ENCODE data around the gene KIAA0319L. TPM values are rescaled to one million over a fixed set of nuclear protein-coding genes. Genes with fewer than 3 reads are reported as not detected.
"Not testable (repeated sequence)": the region's sequence is repeated elsewhere in the genome, so short reads cannot be mapped to it uniquely, and the experiment has no call there.

Gene KIAA0319L
- total RNA-seq, 1 experiment from 2014 or later = 46.4 TPM

DNA sequence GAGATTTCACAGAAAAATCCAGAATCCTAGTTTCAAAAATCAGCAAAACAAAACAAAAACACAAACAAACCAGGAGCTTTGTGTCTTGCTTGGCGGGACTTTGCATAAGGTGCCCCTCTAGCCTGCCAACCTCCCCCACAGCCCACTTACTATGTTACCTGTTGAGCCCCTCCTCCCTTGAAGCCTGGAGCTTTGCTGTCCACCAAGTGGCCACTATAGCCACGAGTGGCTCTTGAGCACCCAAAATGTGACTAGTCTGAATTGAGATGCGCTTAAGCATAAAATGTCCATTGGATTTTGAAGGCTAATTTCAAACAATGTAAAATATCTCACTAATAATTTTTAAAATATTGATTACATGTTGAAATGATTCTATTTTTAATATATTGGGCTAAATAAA lies 28.1 kb upstream of the KIAA0319L start:
- Histone ChIP-seq H3K79me1 (ENCODE audit: insufficient read depth, low read depth, low read length, poor library complexity, severe bottlenecking) (no peaks in the 10 kb centered on the region), H3K23me2 (ENCODE audit: insufficient read length, low read depth, low read length, poor library complexity, severe bottlenecking) (no peaks in the 10 kb centered on the region), H2BK20ac (ENCODE audit: low read depth, low read length, poor library complexity, severe bottlenecking) (no peak overlapping the region), H2BK12ac (ENCODE audit: insufficient read length, low read depth, low read length) (no peak overlapping the region), H2BK120ac (ENCODE audit: low read depth, low read length, poor library complexity, severe bottlenecking) (no peak overlapping the region), H3K14ac (ENCODE audit: insufficient read depth, low read length) (no peak overlapping the region), H2AK5ac (ENCODE audit: insufficient read length, low read length) (no peak overlapping the region), H3K9me3 (ENCODE audit: control insufficient read depth, low read depth, low read length) (no peaks in the 10 kb centered on the region), H3K4me1 (ENCODE audit: insufficient read depth, low read length) (no peaks in the 10 kb centered on the region), H3K9ac (ENCODE audit: extremely low read depth, insufficient read length, low read length) (no peak overlapping the region), H4K5ac (ENCODE audit: insufficient read length, low read depth, low read length) (no peak overlapping the region), H2AFZ (ENCODE audit: low read length) (no peak overlapping the region), H4K20me1 (ENCODE audit: control insufficient read depth, insufficient read depth, insufficient read length) (no peaks in the 10 kb centered on the region), H2BK15ac (ENCODE audit: low read depth, low read length) (no peak overlapping the region), H4K8ac (replicated peaks; ENCODE audit: insufficient read length, low read depth, low read length) (no peak overlapping the region), H3K79me2 (ENCODE audit: insufficient read depth, low read length) (no peaks in the 10 kb centered on the region), H3T11ph (ENCODE audit: low read length) (no peak overlapping the region), H4K91ac (ENCODE audit: insufficient read length, low read depth, low read length) (no peak overlapping the region), H3K56ac (ENCODE audit: insufficient read length, low read depth, low read length) (no peak overlapping the region), H3K18ac (ENCODE audit: insufficient read length, low read depth, low read length) (no peak overlapping the region), H3K23ac (ENCODE audit: insufficient read length, low read depth, low read length) (no peak overlapping the region), H3K27ac (ENCODE audit: insufficient read length, low read depth, low read length) (no peak overlapping the region), H2BK5ac (ENCODE audit: insufficient read length, low read length) (no peak overlapping the region), H3K4ac (ENCODE audit: low read depth, low read length) (no peak overlapping the region), H3K27me3 (ENCODE audit: insufficient read depth, low read length) (no peaks in the 10 kb centered on the region), H3K4me2 (ENCODE audit: insufficient read depth, insufficient read length, low read length) (no peak overlapping the region)
- no peak overlapping the region for H3K4me3 Mint-ChIP-seq
- H3K4me1 Mint-ChIP-seq = peaks cover 5 to 8% of the 10 kb centered on the region in 2 experiments
- TF ChIP-seq, protein P1, sequence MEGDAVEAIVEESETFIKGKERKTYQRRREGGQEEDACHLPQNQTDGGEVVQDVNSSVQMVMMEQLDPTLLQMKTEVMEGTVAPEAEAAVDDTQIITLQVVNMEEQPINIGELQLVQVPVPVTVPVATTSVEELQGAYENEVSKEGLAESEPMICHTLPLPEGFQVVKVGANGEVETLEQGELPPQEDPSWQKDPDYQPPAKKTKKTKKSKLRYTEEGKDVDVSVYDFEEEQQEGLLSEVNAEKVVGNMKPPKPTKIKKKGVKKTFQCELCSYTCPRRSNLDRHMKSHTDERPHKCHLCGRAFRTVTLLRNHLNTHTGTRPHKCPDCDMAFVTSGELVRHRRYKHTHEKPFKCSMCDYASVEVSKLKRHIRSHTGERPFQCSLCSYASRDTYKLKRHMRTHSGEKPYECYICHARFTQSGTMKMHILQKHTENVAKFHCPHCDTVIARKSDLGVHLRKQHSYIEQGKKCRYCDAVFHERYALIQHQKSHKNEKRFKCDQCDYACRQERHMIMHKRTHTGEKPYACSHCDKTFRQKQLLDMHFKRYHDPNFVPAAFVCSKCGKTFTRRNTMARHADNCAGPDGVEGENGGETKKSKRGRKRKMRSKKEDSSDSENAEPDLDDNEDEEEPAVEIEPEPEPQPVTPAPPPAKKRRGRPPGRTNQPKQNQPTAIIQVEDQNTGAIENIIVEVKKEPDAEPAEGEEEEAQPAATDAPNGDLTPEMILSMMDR (conservative IDR thresholded peaks at IDR 0.05) = no peak
- H3K27me3 Mint-ChIP-seq (ENCODE audit: low read depth) = peaks cover under 1% of the 10 kb centered on the region; the same call in 1 of the 2 replicates
- no peaks in the 10 kb centered on the region for H3K36me3 Mint-ChIP-seq (ENCODE audit: insufficient read depth in 1 of 3, low read depth in 3 of 3)
- H3K27ac Mint-ChIP-seq = no peak overlapping the region
- H3K9me3 Mint-ChIP-seq = no peaks in the 10 kb centered on the region; a peak in 1 of 5 replicates
- peak; percentile 17 for DNase-seq
- no CpG with 5 or more reads among the region's 3 CpGs for WGBS (ENCODE audit: extremely low coverage, insufficient read length, low lambda C conversion rate)

DNA sequence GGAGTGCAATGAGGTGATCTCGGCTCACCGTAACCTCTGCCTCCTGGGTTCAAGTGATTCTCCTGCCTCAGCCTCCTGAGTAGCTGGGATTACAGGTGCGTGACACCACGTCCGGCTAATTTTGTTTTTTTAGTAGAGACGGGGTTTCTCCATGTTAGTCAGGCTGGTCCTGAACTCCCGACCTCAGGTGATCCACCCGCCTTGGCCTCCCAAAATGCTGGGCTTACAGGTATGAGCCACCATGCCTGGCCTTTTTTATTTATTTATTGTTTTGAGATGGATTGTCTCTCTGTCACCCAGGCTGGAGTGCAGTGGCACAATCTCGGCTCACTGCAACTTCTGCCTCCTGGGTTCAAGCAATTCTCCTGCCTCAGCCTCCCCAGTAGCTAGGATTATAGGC lies 24.4 kb upstream of the KIAA0319L start:
- not testable (repeated sequence) for H3K14ac ChIP-seq (ENCODE audit: insufficient read depth, low read length); H3K27ac Mint-ChIP-seq; H3K4me1 ChIP-seq (ENCODE audit: insufficient read depth, low read length); H3K79me1 ChIP-seq (ENCODE audit: insufficient read depth, low read depth, low read length, poor library complexity, severe bottlenecking); H3K18ac ChIP-seq (ENCODE audit: insufficient read length, low read depth, low read length); H2AK5ac ChIP-seq (ENCODE audit: insufficient read length, low read length); H2AFZ ChIP-seq (ENCODE audit: low read length); H2BK12ac ChIP-seq (ENCODE audit: insufficient read length, low read depth, low read length); H4K20me1 ChIP-seq (ENCODE audit: control insufficient read depth, insufficient read depth, insufficient read length); H3K36me3 Mint-ChIP-seq (ENCODE audit: insufficient read depth in 1 of 3, low read depth in 3 of 3); H3K4me2 ChIP-seq (ENCODE audit: insufficient read depth, insufficient read length, low read length); H3K79me2 ChIP-seq (ENCODE audit: insufficient read depth, low read length); H3K9ac ChIP-seq (ENCODE audit: extremely low read depth, insufficient read length, low read length); H2BK5ac ChIP-seq (ENCODE audit: insufficient read length, low read length); H4K8ac ChIP-seq (replicated peaks; ENCODE audit: insufficient read length, low read depth, low read length); H3T11ph ChIP-seq (ENCODE audit: low read length); H3K9me3 Mint-ChIP-seq; H3K4ac ChIP-seq (ENCODE audit: low read depth, low read length); H3K23ac ChIP-seq (ENCODE audit: insufficient read length, low read depth, low read length); H2BK15ac ChIP-seq (ENCODE audit: low read depth, low read length); H3K56ac ChIP-seq (ENCODE audit: insufficient read length, low read depth, low read length); H2BK120ac ChIP-seq (ENCODE audit: low read depth, low read length, poor library complexity, severe bottlenecking); H4K91ac ChIP-seq (ENCODE audit: insufficient read length, low read depth, low read length); DNase-seq; H2BK20ac ChIP-seq (ENCODE audit: low read depth, low read length, poor library complexity, severe bottlenecking); H3K9me3 ChIP-seq (ENCODE audit: control insufficient read depth, low read depth, low read length); H4K5ac ChIP-seq (ENCODE audit: insufficient read length, low read depth, low read length); H3K27ac ChIP-seq (ENCODE audit: insufficient read length, low read depth, low read length); H3K4me3 Mint-ChIP-seq
- WGBS (ENCODE audit: extremely low coverage, insufficient read length, low lambda C conversion rate) = no CpG with 5 or more reads among the region's 9 CpGs
- H3K27me3 Mint-ChIP-seq (ENCODE audit: low read depth) = peaks cover 35% of the 10 kb centered on the region
- peaks cover 10 to 11% of the 10 kb centered on the region in 2 experiments for H3K4me1 Mint-ChIP-seq
- H3K23me2 ChIP-seq (ENCODE audit: insufficient read length, low read depth, low read length, poor library complexity, severe bottlenecking) = peaks cover 10% of the 10 kb centered on the region
- H3K27me3 ChIP-seq (ENCODE audit: insufficient read depth, low read length) = peaks cover 16% of the 10 kb centered on the region; the same call in 1 of the 2 replicates

All from H9 (cell line).